ENCODE measurements around the gene HPSE2.

DNA sequence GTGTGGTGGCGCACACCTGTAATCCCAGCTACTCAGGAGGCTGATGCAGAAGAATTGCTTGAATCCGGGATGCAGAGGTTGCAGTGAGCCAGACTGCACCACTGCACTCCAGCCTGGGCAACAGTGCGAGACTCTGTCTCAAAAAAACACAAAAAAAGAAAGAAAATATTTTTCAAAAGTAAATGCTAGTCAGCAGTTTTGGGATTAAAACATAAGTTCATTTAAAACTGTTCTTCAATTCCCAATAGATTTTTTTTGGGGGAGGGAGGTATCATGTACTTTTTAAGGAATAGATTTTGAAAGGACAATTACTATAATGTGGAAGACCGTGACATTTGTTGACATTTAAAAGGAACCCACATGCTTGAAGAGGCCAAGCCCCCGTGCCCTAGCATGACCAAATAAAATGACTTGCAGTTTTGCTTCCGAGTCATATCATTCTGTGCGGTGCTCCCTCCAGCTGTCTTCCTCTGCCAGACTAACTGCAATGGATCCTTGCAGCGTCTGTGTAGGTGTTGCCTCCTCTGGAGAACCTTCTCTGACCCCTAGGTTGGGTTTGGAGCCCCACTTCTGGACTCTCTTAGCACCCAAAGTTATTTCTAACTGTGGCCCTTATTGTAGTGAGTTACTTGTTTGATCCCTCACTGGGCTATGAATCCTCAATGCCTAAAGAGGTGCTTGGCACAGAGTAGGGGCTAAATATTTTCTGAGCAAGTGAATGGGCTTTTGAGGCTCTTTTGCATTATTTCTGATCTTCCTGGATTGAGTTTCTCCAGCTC is 771.5 kb downstream of the HPSE2 start:
- TF ChIP-seq, protein P1, sequence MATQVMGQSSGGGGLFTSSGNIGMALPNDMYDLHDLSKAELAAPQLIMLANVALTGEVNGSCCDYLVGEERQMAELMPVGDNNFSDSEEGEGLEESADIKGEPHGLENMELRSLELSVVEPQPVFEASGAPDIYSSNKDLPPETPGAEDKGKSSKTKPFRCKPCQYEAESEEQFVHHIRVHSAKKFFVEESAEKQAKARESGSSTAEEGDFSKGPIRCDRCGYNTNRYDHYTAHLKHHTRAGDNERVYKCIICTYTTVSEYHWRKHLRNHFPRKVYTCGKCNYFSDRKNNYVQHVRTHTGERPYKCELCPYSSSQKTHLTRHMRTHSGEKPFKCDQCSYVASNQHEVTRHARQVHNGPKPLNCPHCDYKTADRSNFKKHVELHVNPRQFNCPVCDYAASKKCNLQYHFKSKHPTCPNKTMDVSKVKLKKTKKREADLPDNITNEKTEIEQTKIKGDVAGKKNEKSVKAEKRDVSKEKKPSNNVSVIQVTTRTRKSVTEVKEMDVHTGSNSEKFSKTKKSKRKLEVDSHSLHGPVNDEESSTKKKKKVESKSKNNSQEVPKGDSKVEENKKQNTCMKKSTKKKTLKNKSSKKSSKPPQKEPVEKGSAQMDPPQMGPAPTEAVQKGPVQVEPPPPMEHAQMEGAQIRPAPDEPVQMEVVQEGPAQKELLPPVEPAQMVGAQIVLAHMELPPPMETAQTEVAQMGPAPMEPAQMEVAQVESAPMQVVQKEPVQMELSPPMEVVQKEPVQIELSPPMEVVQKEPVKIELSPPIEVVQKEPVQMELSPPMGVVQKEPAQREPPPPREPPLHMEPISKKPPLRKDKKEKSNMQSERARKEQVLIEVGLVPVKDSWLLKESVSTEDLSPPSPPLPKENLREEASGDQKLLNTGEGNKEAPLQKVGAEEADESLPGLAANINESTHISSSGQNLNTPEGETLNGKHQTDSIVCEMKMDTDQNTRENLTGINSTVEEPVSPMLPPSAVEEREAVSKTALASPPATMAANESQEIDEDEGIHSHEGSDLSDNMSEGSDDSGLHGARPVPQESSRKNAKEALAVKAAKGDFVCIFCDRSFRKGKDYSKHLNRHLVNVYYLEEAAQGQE (IDR thresholded peaks at IDR 0.05), result no peak
- TF ChIP-seq, protein P2, sequence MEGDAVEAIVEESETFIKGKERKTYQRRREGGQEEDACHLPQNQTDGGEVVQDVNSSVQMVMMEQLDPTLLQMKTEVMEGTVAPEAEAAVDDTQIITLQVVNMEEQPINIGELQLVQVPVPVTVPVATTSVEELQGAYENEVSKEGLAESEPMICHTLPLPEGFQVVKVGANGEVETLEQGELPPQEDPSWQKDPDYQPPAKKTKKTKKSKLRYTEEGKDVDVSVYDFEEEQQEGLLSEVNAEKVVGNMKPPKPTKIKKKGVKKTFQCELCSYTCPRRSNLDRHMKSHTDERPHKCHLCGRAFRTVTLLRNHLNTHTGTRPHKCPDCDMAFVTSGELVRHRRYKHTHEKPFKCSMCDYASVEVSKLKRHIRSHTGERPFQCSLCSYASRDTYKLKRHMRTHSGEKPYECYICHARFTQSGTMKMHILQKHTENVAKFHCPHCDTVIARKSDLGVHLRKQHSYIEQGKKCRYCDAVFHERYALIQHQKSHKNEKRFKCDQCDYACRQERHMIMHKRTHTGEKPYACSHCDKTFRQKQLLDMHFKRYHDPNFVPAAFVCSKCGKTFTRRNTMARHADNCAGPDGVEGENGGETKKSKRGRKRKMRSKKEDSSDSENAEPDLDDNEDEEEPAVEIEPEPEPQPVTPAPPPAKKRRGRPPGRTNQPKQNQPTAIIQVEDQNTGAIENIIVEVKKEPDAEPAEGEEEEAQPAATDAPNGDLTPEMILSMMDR (IDR thresholded peaks at IDR 0.05), result no peak
- TF ChIP-seq POLR2A (IDR thresholded peaks at IDR 0.05; ENCODE audit: low read length) (no peak), RNF2 (IDR thresholded peaks at IDR 0.05; ENCODE audit: borderline replicate concordance, low read depth) (no peak)

Measured in A549 (cell line).